Parietal lobe (tissue), 1 donor: ENCODE results near the gene TAOK2. TPM values are rescaled to one million over a fixed set of nuclear protein-coding genes. Genes with fewer than 3 reads are reported as not detected.

Source experiments
- total RNA-seq: library from RNA; depleted of rRNA; stranded (reverse); fragments of >200 nt; gene quantifications from one replicate; pipeline ENCODE4 v1.2.3, GENCODE V29; 2014

Gene TAOK2
- total RNA-seq: 55.4 TPM

GRCh38 chr16:29973384-29974246 is at the start of gene TAOK2:
Gene TAOK2 (plus strand): TSS chr16:29973868. CDS start chr16:29977773, 3,905 bp downstream.

GRCh38 chr16:29925781-29926710 is 47.6 kb upstream of the TAOK2 start, which contains the start of gene KCTD13:
Gene KCTD13 (minus strand): TSS chr16:29926226. CDS start chr16:29926033, 193 bp downstream.

GRCh38 chr16:29961479-29962343 is 12.0 kb upstream of the TAOK2 start, which contains the start of gene TMEM219:
Gene TMEM219 (plus strand): TSS chr16:29962079. CDS start chr16:29963144, 1,065 bp downstream.

GRCh38 chr16:29995324-29995910 is 21.7 kb downstream of the TAOK2 start, which contains the start of gene HIRIP3:
Gene HIRIP3 (minus strand): TSS chr16:29995617. CDS start chr16:29995605, 12 bp downstream.

GRCh38 chr16:29995911-29996765 is 22.5 kb downstream of the TAOK2 start, which contains the start of gene INO80E:
Gene INO80E (plus strand): TSS chr16:29996241. CDS start chr16:29996311, 70 bp downstream.

GRCh38 chr16:30010844-30011713 is 37.4 kb downstream of the TAOK2 start, which contains the start of gene DOC2A:
Gene DOC2A (minus strand): TSS chr16:30011027. CDS start chr16:30010222, 805 bp downstream.

GRCh38 chr16:30022887-30023286 is 49.2 kb downstream of the TAOK2 start, which contains the start of gene C16orf92:
Gene C16orf92 (plus strand): TSS chr16:30023198. CDS start chr16:30023341, 143 bp downstream.

GRCh38 chr16:30030841-30031413 is 57.3 kb downstream of the TAOK2 start, which contains the start of gene TLCD3B:
Gene TLCD3B (minus strand): TSS chr16:30031271. CDS start chr16:30030527, 744 bp downstream.

Other genes starting within 250 kb of the TAOK2 start
- 0.31 TPM for gene C16orf54, start 227.9 kb upstream of the TAOK2 start, total RNA-seq
- gene ZG16, start 195.6 kb upstream of the TAOK2 start, total RNA-seq: not detected
- gene KIF22, start 183.1 kb upstream of the TAOK2 start, total RNA-seq: 52.9 TPM
- 292 TPM for gene MAZ, start 167.3 kb upstream of the TAOK2 start, total RNA-seq
- gene PRRT2, start 161.7 kb upstream of the TAOK2 start, total RNA-seq: 36.0 TPM
- gene PAGR1, start 157.7 kb upstream of the TAOK2 start, total RNA-seq: 18.8 TPM
- gene MVP, start 153.4 kb upstream of the TAOK2 start, total RNA-seq: 5.6 TPM
- 48.8 TPM for gene CDIPT, start 110.6 kb upstream of the TAOK2 start, total RNA-seq
- 52.0 TPM for gene SEZ6L2, start 74.3 kb upstream of the TAOK2 start, total RNA-seq
- gene ASPHD1, start 73.4 kb upstream of the TAOK2 start, total RNA-seq: 13.1 TPM
- 36.6 TPM for gene KCTD13, start 47.6 kb upstream of the TAOK2 start, total RNA-seq
- gene TMEM219, start 11.8 kb upstream of the TAOK2 start, total RNA-seq: 25.4 TPM
- gene HIRIP3, start 21.7 kb downstream of the TAOK2 start, total RNA-seq: 18.8 TPM
- 22.8 TPM for gene INO80E, start 22.4 kb downstream of the TAOK2 start, total RNA-seq
- 17.2 TPM for gene DOC2A, start 37.2 kb downstream of the TAOK2 start, total RNA-seq
- not detected for gene C16orf92, start 49.3 kb downstream of the TAOK2 start, total RNA-seq
- 24.4 TPM for gene TLCD3B, start 57.4 kb downstream of the TAOK2 start, total RNA-seq
- gene ALDOA, start 91.9 kb downstream of the TAOK2 start, total RNA-seq: 89.8 TPM
- 60.4 TPM for gene PPP4C, start 102.1 kb downstream of the TAOK2 start, total RNA-seq
- gene TBX6, start 118.1 kb downstream of the TAOK2 start, total RNA-seq: 0.31 TPM
- 29.1 TPM for gene YPEL3, start 122.3 kb downstream of the TAOK2 start, total RNA-seq
- 1.9 TPM for gene GDPD3, start 139.7 kb downstream of the TAOK2 start, total RNA-seq
- gene MAPK3, start 149.4 kb downstream of the TAOK2 start, total RNA-seq: 26.0 TPM
- 26.3 TPM for gene CORO1A, start 209.7 kb downstream of the TAOK2 start, total RNA-seq
- 16.9 TPM for gene BOLA2B, start 219.8 kb downstream of the TAOK2 start, total RNA-seq
- 27.2 TPM for gene SLX1A, start 220.0 kb downstream of the TAOK2 start, total RNA-seq
- gene SULT1A3, start 225.4 kb downstream of the TAOK2 start, total RNA-seq: 7.8 TPM